A549 treated with AZD2906 at 1 μM for 4 hours (cell line): ENCODE measurements around the gene NUDT9. TPM values are rescaled to one million over a fixed set of nuclear protein-coding genes. Genes with fewer than 3 reads are reported as not detected.

ENCODE experiments used
- total RNA-seq: library from RNA; stranded (reverse); fragments of 200-300 nt; extraction: Qiagen RNA extraction; gene quantifications from 5 replicates; pipeline ENCODE4 v1.2.3, GENCODE V29; 2022

The NUDT9 gene
- 23.7 to 30.6 TPM (median 25.0 TPM) in 5 replicates for total RNA-seq

GRCh38 chr4:87422104-87423052 is at the start of gene NUDT9:
TSS of gene NUDT9 (plus strand) at chr4:87422573. CDS start at chr4:87422906, 333 bp downstream.

GRCh38 chr4:87390891-87391575 is 31.3 kb upstream of the NUDT9 start, which contains the start of gene HSD17B11:
TSS of gene HSD17B11 (minus strand) at chr4:87391188. CDS start at chr4:87391070, 118 bp downstream.

Other genes starting within 250 kb of the NUDT9 start
- 4.1 to 5.5 TPM (median 4.4 TPM) in 5 replicates for gene KLHL8, start 202.0 kb upstream of the NUDT9 start, total RNA-seq
- gene HSD17B13, start 99.7 kb upstream of the NUDT9 start, total RNA-seq: 0.02 to 0.04 TPM (median 0.03 TPM) in 5 replicates
- 42.8 to 54.7 TPM (median 52.1 TPM) in 5 replicates for gene HSD17B11, start 31.4 kb upstream of the NUDT9 start, total RNA-seq
- not detected in 5 replicates for gene SPARCL1, start 106.8 kb downstream of the NUDT9 start, total RNA-seq
- gene DSPP, start 186.0 kb downstream of the NUDT9 start, total RNA-seq: not detected in 5 replicates
- gene DMP1, start 227.7 kb downstream of the NUDT9 start, total RNA-seq: 0.05 TPM in 1 of 5 replicates, not detected in the others